GM12892 (cell line): Measurements from ENCODE around the gene RSAD1.

Source experiments
- POLR2A ChIP-seq: IDR thresholded peaks from 2 replicates; pipeline ENCODE4 v1.6.1; 2011; ENCODE audit warnings: low read depth, low read length, control low read depth
- POLR2AphosphoS5 ChIP-seq: IDR thresholded peaks from 2 replicates; pipeline ENCODE4 v1.6.1; 2011; ENCODE audit warnings: low read depth, low read length, control low read depth
- TAF1 ChIP-seq: IDR thresholded peaks from 2 replicates; pipeline ENCODE4 v1.6.1; 2011; ENCODE audit warnings: low read depth, mild to moderate bottlenecking, control low read depth, low read length, borderline replicate concordance

GRCh38 chr17:50505591-50506130 lies 27.0 kb downstream of the RSAD1 start:
- TF ChIP-seq POLR2A (no peak), POLR2AphosphoS5 (no peak), TAF1 (no peak)
